Measurements from ENCODE around the gene LPAR3.

DNA sequence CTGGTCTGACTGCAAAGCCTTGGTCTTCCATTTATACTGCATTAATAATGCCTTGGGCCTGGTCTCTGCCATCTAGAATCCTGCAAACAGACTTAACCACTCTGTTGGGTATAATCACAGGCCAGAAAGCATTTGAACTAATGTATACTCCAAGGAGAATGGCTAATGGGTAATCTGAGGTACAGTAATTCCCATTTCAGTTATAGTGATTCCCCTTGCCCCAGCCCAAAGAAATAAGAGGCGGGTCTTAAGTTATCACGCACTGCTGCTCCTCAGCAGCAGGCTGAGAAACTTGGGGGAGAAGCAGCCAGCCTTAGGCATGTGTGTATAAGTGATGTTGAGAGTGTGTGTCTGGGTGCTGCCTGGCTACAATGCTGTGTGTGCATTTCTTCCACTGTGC, 2.4 kb downstream of the LPAR3 start:
- TF ChIP-seq POLR2AphosphoS5 (IDR thresholded peaks at IDR 0.05; ENCODE audit: low read depth, low read length) = no peak
- no peak for TF ChIP-seq POLR2A (IDR thresholded peaks at IDR 0.05; ENCODE audit: low read depth, low read length)

Data from GM12891 (cell line).